IPS-20b (cell line): ENCODE results near the gene ZNF281.

ENCODE experiments used
- H3K27ac ChIP-seq: one replicate; pipeline ENCODE4 v1.5.1; 2013; ENCODE audit warnings: low read length
- H3K27me3 ChIP-seq: 2 replicates; pipeline ENCODE4 v1.6.1; 2013; ENCODE audit warnings: mild to moderate bottlenecking, low read length, inconsistent platforms; ENCODE audit not compliant: insufficient read depth
- H3K36me3 ChIP-seq: 2 replicates; pipeline ENCODE4 v1.6.1; 2013; ENCODE audit warnings: low read depth, mild to moderate bottlenecking, inconsistent platforms, low read length, moderate library complexity; ENCODE audit not compliant: insufficient read depth
- H3K4me1 ChIP-seq: 2 replicates; pipeline ENCODE4 v1.6.1; 2013; ENCODE audit warnings: mild to moderate bottlenecking, control low read depth, inconsistent platforms, low read length, moderate library complexity; ENCODE audit not compliant: insufficient read depth
- H3K4me3 ChIP-seq: 2 replicates; pipeline ENCODE4 v1.5.1; 2013; ENCODE audit warnings: mild to moderate bottlenecking, low read length, inconsistent platforms
- H3K9ac ChIP-seq: 2 replicates; pipeline ENCODE4 v1.6.1; 2013; ENCODE audit warnings: low read depth, mild to moderate bottlenecking, inconsistent platforms, low read length, moderate library complexity
- H3K9me3 ChIP-seq: 2 replicates; pipeline ENCODE4 v1.6.1; 2013; ENCODE audit warnings: mild to moderate bottlenecking, low read depth, low read length, inconsistent platforms; ENCODE audit not compliant: insufficient read depth

Gene ZNF281

DNA sequence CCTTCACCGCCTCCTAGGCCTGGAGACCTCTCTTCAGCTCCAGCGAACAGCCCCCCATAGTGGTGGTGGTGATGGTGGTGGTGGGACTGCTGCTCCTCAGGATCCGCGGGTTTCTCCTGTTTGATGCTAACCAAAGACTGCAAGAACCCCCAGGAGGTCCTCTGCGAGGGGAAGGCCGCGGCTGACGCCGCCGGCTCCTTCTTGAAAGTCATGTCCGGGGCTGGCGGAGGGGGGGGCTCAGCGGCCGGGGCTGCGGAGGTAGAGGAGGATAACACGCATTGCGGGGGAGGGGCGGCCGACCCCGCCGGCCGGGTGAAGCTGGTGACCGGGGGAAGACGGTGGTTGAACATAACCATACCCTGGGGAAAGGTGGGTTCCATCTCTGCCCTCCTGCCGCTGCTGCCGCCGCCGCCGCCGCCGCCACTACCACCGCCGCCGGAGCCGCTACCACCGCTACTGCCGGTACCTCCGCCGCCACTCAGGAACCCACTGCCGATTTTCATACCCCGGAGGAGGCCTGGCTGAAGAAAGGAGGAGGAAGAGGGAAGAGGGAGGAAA, 554 bp downstream of the ZNF281 start:
- no peaks in the 10 kb centered on the region for H3K27me3 ChIP-seq
- peaks cover 35% of the 10 kb centered on the region for H3K4me1 ChIP-seq
- peak overlapping the region; percentile 83 for H3K4me3 ChIP-seq
- H3K9ac ChIP-seq = peak overlapping the region; percentile 87
- H3K27ac ChIP-seq = peak overlapping the region; percentile 72
- no peaks in the 10 kb centered on the region for H3K9me3 ChIP-seq
- H3K36me3 ChIP-seq = peaks cover 48% of the 10 kb centered on the region

DNA sequence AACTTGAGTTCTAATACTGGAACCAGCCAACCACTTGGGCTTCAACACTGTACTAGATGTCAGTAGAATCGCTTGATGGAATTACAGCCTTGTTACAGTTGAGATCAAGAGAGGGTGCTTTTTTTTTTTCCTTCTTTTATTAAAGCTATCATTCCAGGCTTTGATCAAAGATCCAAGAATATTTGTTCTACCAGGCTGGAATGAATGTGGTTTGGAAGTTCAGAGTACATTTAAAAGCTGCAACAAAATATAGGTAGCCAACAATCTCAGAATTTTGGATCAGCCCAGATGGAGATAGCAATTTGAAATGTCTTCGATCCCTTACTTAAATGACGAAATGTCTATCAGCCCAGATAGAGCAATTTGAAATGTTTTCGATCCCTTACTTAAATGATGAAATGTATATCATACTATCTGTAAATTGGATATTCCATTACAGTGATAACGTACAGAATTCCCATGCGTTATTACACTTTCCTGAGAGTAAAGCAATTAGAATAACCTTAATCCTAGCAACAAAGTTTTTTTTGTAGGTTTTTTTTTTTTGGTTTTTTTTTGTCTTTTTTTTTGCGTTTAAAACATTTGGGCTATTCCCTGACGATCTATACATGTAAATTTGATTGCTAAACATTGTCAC, 3.6 kb downstream of the ZNF281 start:
- peaks cover 75% of the 10 kb centered on the region for H3K36me3 ChIP-seq
- H3K4me1 ChIP-seq = peaks cover 35% of the 10 kb centered on the region
- H3K27ac ChIP-seq = no peak overlapping the region
- H3K9ac ChIP-seq = peak overlapping the region; percentile 17; the same call in 1 of the 2 replicates
- peak overlapping the region; percentile 83 for H3K4me3 ChIP-seq
- no peaks in the 10 kb centered on the region for H3K9me3 ChIP-seq
- no peaks in the 10 kb centered on the region for H3K27me3 ChIP-seq

DNA sequence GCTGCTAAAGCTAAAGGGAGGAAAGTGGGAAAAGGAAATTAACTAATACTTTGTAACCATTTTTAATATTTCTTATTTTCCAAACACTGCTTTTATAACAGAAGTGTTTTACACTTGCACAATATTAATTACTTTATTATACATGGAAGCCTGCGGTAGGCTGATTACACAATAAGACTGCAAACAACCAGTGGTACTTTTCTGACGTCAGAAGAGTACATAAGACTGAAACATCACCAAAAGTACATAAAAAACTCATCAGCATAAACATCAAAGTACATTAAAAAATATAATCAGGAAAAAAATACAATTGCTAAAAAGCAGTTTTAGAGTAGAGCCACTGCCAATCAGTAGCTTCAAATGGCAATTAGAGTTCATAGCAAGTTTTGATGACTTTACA, 4.6 kb downstream of the ZNF281 start:
- H3K27ac ChIP-seq = no peak overlapping the region
- H3K9ac ChIP-seq = peak overlapping the region; percentile 17; the same call in 1 of the 2 replicates
- peaks cover 37% of the 10 kb centered on the region for H3K4me1 ChIP-seq
- peak overlapping the region; percentile 83 for H3K4me3 ChIP-seq
- H3K27me3 ChIP-seq = no peaks in the 10 kb centered on the region
- no peaks in the 10 kb centered on the region for H3K9me3 ChIP-seq
- peaks cover 84% of the 10 kb centered on the region for H3K36me3 ChIP-seq

- Histone ChIP-seq H3K27me3 (no peaks in the 10 kb centered on the region), H3K9ac (no peak overlapping the region), H3K4me3 (no peak overlapping the region), H3K9me3 (no peaks in the 10 kb centered on the region), H3K4me1 (peaks cover 27% of the 10 kb centered on the region), H3K27ac (no peak overlapping the region), H3K36me3 (peaks cover 60% of the 10 kb centered on the region)
Observed at GRCh38 chr1:200401708-200402107, 8.1 kb downstream of the ZNF281 start.

DNA sequence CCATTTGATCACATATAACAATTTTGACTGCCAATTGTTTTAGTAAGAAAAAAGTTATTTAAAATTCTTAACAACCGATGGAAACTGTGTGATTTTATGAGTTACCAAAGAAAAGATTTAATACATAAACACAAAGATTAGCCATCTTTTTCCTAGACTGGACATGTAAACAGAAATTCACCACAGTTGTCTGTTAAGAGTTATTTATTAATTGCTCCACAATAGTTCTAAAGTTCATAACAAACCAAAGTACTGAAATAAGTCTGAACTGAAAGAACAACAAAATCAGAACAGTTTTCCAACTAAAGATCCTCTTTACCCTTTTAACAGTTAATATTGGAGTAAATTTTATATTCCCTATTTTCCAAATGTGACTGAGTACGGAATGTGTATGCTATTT, 8.6 kb downstream of the ZNF281 start:
- Histone ChIP-seq H3K9me3 (no peaks in the 10 kb centered on the region), H3K36me3 (peaks cover 56% of the 10 kb centered on the region), H3K27me3 (no peaks in the 10 kb centered on the region), H3K4me3 (no peak overlapping the region), H3K9ac (no peak overlapping the region), H3K4me1 (peaks cover 27% of the 10 kb centered on the region; the same call in 1 of the 2 replicates), H3K27ac (no peak overlapping the region)

- Histone ChIP-seq H3K27me3 (no peaks in the 10 kb centered on the region), H3K9ac (no peak overlapping the region), H3K9me3 (no peaks in the 10 kb centered on the region), H3K27ac (no peak overlapping the region), H3K4me1 (peaks cover 24% of the 10 kb centered on the region; the same call in 1 of the 2 replicates), H3K4me3 (no peak overlapping the region), H3K36me3 (peaks cover 49% of the 10 kb centered on the region)
Observed at GRCh38 chr1:200400556-200400955, 9.3 kb downstream of the ZNF281 start.

DNA sequence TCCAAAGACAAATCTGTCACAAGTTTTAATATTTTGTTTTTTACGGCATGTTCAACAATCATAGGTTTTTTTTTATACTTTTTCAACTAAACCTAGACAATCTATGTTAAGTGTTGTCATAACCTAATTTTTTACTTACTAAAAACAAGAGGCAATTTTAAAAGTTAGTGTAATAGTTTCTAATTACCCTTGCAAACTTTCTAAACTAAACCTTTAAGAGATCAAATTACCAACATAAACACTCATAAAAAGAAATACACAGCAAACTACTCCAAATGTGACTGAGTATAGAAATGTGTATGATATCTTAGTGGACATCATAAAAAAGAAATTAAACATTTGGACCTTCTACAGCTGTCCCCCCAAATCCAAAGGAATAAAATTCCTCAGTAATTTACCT, 10.0 kb downstream of the ZNF281 start:
- H3K27ac ChIP-seq = no peak overlapping the region
- H3K36me3 ChIP-seq = peaks cover 42% of the 10 kb centered on the region

DNA sequence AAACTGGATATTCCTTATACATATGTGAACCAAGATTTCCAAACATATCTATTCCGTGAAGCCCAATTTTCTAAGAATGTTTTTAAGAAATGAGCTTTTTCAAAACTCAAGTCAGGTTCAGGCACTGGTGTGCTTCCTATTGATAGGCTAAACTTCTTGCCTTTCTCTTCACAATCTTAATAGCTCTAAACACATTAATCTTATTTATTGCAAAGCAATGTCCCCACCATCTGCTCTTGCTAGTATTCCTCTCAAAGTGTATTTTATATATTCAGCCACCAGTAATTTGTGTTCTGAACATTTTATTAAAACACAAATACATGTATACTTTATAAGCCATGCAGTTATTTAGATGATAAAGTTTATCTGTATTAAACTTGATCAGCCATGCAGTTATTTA, 11.5 kb downstream of the ZNF281 start:
- peaks cover 27% of the 10 kb centered on the region for H3K36me3 ChIP-seq
- peaks cover 24% of the 10 kb centered on the region; the same call in 1 of the 2 replicates for H3K4me1 ChIP-seq
- no peaks in the 10 kb centered on the region for H3K9me3 ChIP-seq
- no peak overlapping the region for H3K27ac ChIP-seq
- H3K27me3 ChIP-seq = no peaks in the 10 kb centered on the region
- no peak overlapping the region for H3K9ac ChIP-seq
- no peak overlapping the region for H3K4me3 ChIP-seq

More for the DNA sequence above, 10.0 kb downstream of the ZNF281 start:
- H3K9me3 ChIP-seq = no peaks in the 10 kb centered on the region
- H3K4me1 ChIP-seq = peaks cover 24% of the 10 kb centered on the region; the same call in 1 of the 2 replicates
- H3K27me3 ChIP-seq = no peaks in the 10 kb centered on the region
- no peak overlapping the region for H3K9ac ChIP-seq
- no peak overlapping the region for H3K4me3 ChIP-seq

GRCh38 chr1:200392625-200393185, 17.1 kb downstream of the ZNF281 start:
- Histone ChIP-seq H3K36me3 (no peaks in the 10 kb centered on the region), H3K9me3 (no peaks in the 10 kb centered on the region), H3K27me3 (no peaks in the 10 kb centered on the region), H3K4me3 (peak overlapping the region; percentile 52), H3K9ac (peak overlapping the region; percentile 57; the same call in 1 of the 2 replicates), H3K27ac (peak overlapping the region; percentile 91), H3K4me1 (peaks cover 38% of the 10 kb centered on the region)

GRCh38 chr1:200391747-200392146, 18.1 kb downstream of the ZNF281 start:
- peaks cover 37% of the 10 kb centered on the region for H3K4me1 ChIP-seq

DNA sequence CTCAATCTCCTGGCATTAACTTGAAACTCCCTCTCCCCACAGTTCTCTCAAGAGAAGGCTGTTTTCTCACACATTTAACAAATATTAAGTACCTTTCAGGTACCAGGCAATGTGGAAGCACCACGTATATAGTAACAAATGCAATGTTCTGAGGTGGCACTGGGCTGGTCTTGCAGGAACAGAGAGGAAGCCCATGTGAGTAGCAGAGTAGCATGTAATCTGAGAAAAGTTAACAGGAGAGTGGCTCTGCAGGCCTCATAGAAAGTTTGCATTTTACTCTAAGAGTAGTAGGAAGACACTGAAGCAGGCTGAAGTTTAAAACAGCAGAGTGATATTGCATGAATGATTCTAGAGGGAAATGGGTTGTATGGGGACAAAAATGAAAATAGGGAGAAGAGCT, 21.0 kb downstream of the ZNF281 start:
- Histone ChIP-seq H3K27me3 (no peaks in the 10 kb centered on the region), H3K4me3 (no peak overlapping the region), H3K9me3 (no peaks in the 10 kb centered on the region), H3K4me1 (peaks cover 31% of the 10 kb centered on the region), H3K9ac (peak overlapping the region; percentile 12; the same call in 1 of the 2 replicates), H3K36me3 (no peaks in the 10 kb centered on the region), H3K27ac (peak overlapping the region; percentile 82)

More at GRCh38 chr1:200391747-200392146, 18.1 kb downstream of the ZNF281 start:
- Histone ChIP-seq H3K27me3 (no peaks in the 10 kb centered on the region), H3K9ac (peak overlapping the region; percentile 57; the same call in 1 of the 2 replicates), H3K27ac (peak overlapping the region; percentile 91), H3K9me3 (no peaks in the 10 kb centered on the region), H3K36me3 (no peaks in the 10 kb centered on the region), H3K4me3 (peak overlapping the region; percentile 52)

DNA sequence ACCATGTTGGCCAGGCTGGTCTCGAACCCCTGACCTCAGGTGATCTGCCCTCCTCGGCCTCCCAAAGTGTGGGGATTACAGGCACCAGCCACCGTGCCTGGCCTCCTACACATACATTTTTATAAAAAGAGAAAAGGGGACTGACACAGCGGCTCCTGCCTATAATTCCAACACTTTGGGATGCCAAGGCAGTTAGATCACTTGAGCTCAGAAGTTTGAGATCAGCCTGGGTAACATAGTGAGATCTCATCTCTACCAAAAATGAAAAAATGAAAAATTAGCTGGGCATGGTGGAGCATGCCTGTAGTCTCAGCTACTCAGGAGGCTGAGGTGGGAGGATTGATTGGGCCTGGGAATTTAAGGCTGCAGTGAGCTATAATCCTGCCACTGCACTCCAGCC, 23.4 kb downstream of the ZNF281 start:
- Histone ChIP-seq H3K27me3 (no peaks in the 10 kb centered on the region), H3K4me3 (no peak overlapping the region), H3K9me3 (no peaks in the 10 kb centered on the region), H3K9ac (no peak overlapping the region), H3K4me1 (peaks cover 19% of the 10 kb centered on the region; the same call in 1 of the 2 replicates), H3K27ac (no peak overlapping the region), H3K36me3 (no peaks in the 10 kb centered on the region)
